ENCODE results near the gene MOGAT2. TPM values are rescaled to one million over a fixed set of nuclear protein-coding genes. Genes with fewer than 3 reads are reported as not detected.

The MOGAT2 gene
- total and polyA plus RNA-seq, 2 donors (not counting 3 experiments of a cell fraction or from before 2014, with no cell fraction given) = not detected

- Histone ChIP-seq H3K4me1 (ENCODE audit: control insufficient read depth, extremely low read depth, insufficient read depth, low read length) (peaks cover 11% of the 10 kb centered on the region), H3K27ac (ENCODE audit: insufficient read depth, low read depth, low read length) (no peak overlapping the region), H3K4me2 (ENCODE audit: insufficient read depth, low read length) (no peak overlapping the region), H4K20me1 (replicated peaks; ENCODE audit: control insufficient read depth, extremely low read depth, insufficient read depth, low read length) (no peaks in the 10 kb centered on the region), H3K27me3 (ENCODE audit: control insufficient read depth in 2 of 2, insufficient read depth in 2 of 2, low read length in 2 of 2) (no peaks in the 10 kb centered on the region), H3K9ac (replicated peaks; ENCODE audit: extremely low read depth, insufficient read depth, low read length) (no peak overlapping the region), H3K36me3 (ENCODE audit: control insufficient read depth in 2 of 2, extremely low read depth in 1 of 2, insufficient read depth in 2 of 2, low read length in 2 of 2) (no peaks in the 10 kb centered on the region), H3K9me1 (replicated peaks; ENCODE audit: control insufficient read depth, extremely low read depth, insufficient read depth, low read length) (no peaks in the 10 kb centered on the region), H2AFZ (ENCODE audit: low read depth, low read length) (no peak overlapping the region), H3K4me3 (replicated peaks in 1 of 3; ENCODE audit: insufficient read depth in 1 of 3, low read depth in 1 of 3, low read length in 3 of 3) (no peak overlapping the region), H3K79me2 (ENCODE audit: control insufficient read depth, insufficient read depth, low read length) (no peaks in the 10 kb centered on the region), H3K9me3 (replicated peaks; ENCODE audit: control insufficient read depth, insufficient read depth, low read length) (no peaks in the 10 kb centered on the region)
- intact Hi-C loops (cut with micrococcal nuclease) (no loop called here), dilution Hi-C loops (cut with MboI; ENCODE audit: extremely low pct_ligation_motif_present, low sequenced_read_pairs) (no loop called here)
- DNase-seq (ENCODE audit: low read depth, low spot score) (no peak), FAIRE-seq (no peak)
- TF ChIP-seq FOS (IDR thresholded peaks at IDR 0.05; ENCODE audit: borderline replicate concordance, insufficient read depth, low read length) = no peak
- no peak for TF ChIP-seq MYC (IDR thresholded peaks at IDR 0.05; ENCODE audit: low read depth, low read length)
- TF ChIP-seq GATA2 (IDR thresholded peaks at IDR 0.05; ENCODE audit: insufficient read depth, insufficient read length, low read depth, low read length) = no peak
- TF ChIP-seq CTCF (IDR thresholded peaks at IDR 0.05; ENCODE audit: extremely low read depth in 1 of 2, insufficient read depth in 1 of 2, low read depth in 1 of 2, low read length in 2 of 2) = no peak
- no TSS peak for BruUV-seq (replicated peaks)
- ChIA-PET POLR2A (no interaction called here), CTCF (interaction anchor here (0.9 to 1.5 kb wide), 3 partner anchors 22 to 371 kb away, joined by 3 to 5 read pairs (median 4); no protein-coding TSS in a partner anchor)
Observed at GRCh38 chr11:75780888-75781287, 63.2 kb downstream of the MOGAT2 start.

DNA sequence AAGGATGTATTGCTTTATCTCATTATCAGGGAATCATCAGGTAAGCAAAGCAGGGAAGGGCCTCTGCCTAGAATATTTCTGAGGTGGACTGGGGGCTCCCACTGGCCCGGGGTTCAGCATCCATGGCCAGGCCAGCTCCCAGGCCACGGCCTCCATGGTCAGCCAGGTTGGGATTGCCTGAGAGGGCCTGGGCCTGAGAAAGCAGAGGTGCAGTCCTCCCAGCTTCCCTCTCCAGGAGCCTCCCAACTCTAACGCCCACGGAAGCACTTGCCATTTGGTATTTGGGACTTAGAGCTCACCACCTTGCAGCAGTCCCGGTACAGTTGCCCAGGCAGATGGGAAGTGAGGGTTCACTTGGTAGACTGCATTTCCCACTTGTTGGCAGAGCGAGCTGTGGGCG is 63.7 kb downstream of the MOGAT2 start:
- Histone ChIP-seq H3K4me2 (ENCODE audit: insufficient read depth, low read length) (no peak overlapping the region), H3K4me3 (replicated peaks in 1 of 3; ENCODE audit: insufficient read depth in 1 of 3, low read depth in 1 of 3, low read length in 3 of 3) (no peak overlapping the region), H3K27me3 (ENCODE audit: control insufficient read depth in 2 of 2, insufficient read depth in 2 of 2, low read length in 2 of 2) (no peaks in the 10 kb centered on the region), H3K4me1 (ENCODE audit: control insufficient read depth, extremely low read depth, insufficient read depth, low read length) (peaks cover 11% of the 10 kb centered on the region), H3K9ac (replicated peaks; ENCODE audit: extremely low read depth, insufficient read depth, low read length) (no peak overlapping the region), H3K9me1 (replicated peaks; ENCODE audit: control insufficient read depth, extremely low read depth, insufficient read depth, low read length) (no peaks in the 10 kb centered on the region), H3K36me3 (ENCODE audit: control insufficient read depth in 2 of 2, extremely low read depth in 1 of 2, insufficient read depth in 2 of 2, low read length in 2 of 2) (no peaks in the 10 kb centered on the region), H3K27ac (ENCODE audit: insufficient read depth, low read depth, low read length) (no peak overlapping the region), H2AFZ (ENCODE audit: low read depth, low read length) (no peak overlapping the region), H3K79me2 (ENCODE audit: control insufficient read depth, insufficient read depth, low read length) (no peaks in the 10 kb centered on the region), H3K9me3 (replicated peaks; ENCODE audit: control insufficient read depth, insufficient read depth, low read length) (no peaks in the 10 kb centered on the region), H4K20me1 (replicated peaks; ENCODE audit: control insufficient read depth, extremely low read depth, insufficient read depth, low read length) (no peaks in the 10 kb centered on the region)
- intact Hi-C loops (cut with micrococcal nuclease) = no loop called here
- FAIRE-seq = no peak
- DNase-seq (ENCODE audit: low read depth, low spot score) = no peak
- no TSS peak for BruUV-seq (replicated peaks)
- ChIA-PET POLR2A (no interaction called here), CTCF (interaction anchor here (0.9 to 1.5 kb wide), 3 partner anchors 22 to 371 kb away, joined by 3 to 5 read pairs (median 4); no protein-coding TSS in a partner anchor)
- dilution Hi-C loops (cut with MboI; ENCODE audit: extremely low pct_ligation_motif_present, low sequenced_read_pairs) = no loop called here
- TF ChIP-seq MAX (IDR thresholded peaks at IDR 0.05; ENCODE audit: insufficient read depth, insufficient read length) (no peak), POLR2A (IDR thresholded peaks at IDR 0.05; ENCODE audit: low read depth, low read length) (no peak), POLR2AphosphoS5 (IDR thresholded peaks at IDR 0.05; ENCODE audit: insufficient read depth, low read depth, low read length) (no peak), EZH2 (IDR thresholded peaks at IDR 0.05; ENCODE audit: borderline replicate concordance, low read depth, low read length, severe bottlenecking) (no peak), FOS (IDR thresholded peaks at IDR 0.05; ENCODE audit: borderline replicate concordance, insufficient read depth, low read length) (no peak), GATA2 (IDR thresholded peaks at IDR 0.05; ENCODE audit: insufficient read depth, insufficient read length, low read depth, low read length) (no peak), MYC (IDR thresholded peaks at IDR 0.05; ENCODE audit: low read depth, low read length) (no peak), CTCF (IDR thresholded peaks at IDR 0.05; ENCODE audit: extremely low read depth in 1 of 2, insufficient read depth in 1 of 2, low read depth in 1 of 2, low read length in 2 of 2) (no peak), JUN (IDR thresholded peaks at IDR 0.05; ENCODE audit: borderline replicate concordance, insufficient read depth, insufficient read length, low read depth) (no peak)
